Measurements from ENCODE around the gene CYBA.

The CYBA gene

DNA sequence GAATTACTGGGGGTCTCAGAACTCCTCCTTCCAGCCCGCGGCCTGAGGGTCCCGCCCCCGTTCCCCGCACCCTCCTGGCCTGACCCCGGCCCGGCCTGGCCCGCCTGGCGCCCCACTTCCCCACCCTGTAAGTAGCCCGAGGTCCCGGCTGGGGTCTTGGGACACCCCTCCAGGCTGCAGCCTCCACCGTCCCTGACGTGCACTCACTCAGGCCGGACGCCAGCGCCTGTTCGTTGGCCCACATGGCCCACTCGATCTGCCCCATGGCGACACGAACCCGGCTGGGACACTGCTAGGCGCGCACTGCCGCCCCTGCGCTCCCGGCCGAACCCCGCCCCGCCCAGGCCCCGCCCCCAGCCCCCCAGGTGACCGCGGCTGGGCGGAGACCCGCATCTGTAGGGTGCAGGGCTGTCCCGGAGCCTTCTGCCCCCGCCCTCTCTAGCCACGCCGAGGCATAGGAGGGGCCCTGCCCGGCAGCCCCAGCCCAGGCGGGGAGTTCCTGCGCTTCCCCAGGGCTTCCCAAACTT is at the start of gene CYBA:
CYBA (minus strand) TSS at position 305 of the 527 bp plus-strand sequence; CDS start at position 265, 40 bp downstream.
- peak; percentile 68 to 81 for DNase-seq (ENCODE audit: low read depth in 2 of 2)

DNA sequence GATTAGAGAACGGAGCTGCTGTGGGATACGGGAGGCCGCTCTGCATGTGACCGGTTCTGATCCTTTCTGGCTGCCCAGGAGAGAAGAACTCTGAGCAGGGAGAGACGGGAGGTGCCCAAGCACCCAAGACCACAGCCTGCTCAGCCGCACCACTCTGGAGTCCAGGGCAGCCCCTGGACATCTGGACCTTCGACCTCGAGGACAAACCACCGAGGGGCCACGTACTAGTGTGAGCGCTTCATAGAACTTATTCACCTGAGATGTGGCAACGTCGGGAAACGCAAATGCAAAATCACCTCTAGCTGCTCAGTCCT is 49.4 kb upstream of the CYBA start:
- DNase-seq (ENCODE audit: low read depth in 2 of 2), result no peak

DNA sequence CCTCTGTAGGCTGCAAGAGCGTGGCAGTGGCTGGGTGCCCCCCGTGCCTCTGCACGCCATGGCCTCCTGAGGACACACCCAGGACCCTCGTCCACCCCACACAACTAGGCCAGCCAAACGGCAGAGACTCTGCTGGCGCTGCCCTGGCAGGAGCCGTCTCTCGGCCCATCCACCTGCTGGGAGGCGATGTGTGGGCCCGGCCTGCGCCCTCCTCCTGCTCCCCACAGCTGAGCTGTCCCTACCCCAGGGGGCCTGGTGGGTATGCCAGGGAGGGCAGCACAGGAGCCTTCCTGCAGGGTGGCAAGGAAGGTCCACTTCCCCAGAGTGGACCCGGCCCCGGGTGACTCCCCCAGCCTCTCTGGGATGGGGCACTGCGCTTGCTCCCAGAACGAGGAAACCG is 48.3 kb upstream of the CYBA start:
- DNase-seq (ENCODE audit: low read depth in 2 of 2), result no peak

DNA sequence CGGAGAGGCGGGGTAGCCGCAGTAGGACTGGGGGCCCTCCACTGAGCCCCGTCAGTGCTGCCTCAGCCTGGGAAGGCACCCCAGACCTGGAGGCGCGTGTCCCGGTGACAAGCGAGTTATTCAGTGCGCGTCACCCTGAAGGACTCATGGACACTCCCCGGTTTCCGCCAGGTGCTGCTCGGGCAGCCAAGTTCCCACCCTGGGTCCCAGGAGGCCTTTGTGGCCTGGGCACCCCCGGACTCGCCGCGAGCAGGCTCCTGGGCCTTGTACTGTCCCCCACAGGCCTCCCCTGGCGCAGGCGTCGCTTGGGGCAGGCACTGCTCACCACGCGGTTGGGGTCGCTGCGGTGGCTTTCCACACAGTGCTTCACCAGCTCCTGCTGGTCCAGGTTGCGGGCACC is 47.8 kb upstream of the CYBA start:
- DNase-seq (ENCODE audit: low read depth in 2 of 2), result no peak

DNA sequence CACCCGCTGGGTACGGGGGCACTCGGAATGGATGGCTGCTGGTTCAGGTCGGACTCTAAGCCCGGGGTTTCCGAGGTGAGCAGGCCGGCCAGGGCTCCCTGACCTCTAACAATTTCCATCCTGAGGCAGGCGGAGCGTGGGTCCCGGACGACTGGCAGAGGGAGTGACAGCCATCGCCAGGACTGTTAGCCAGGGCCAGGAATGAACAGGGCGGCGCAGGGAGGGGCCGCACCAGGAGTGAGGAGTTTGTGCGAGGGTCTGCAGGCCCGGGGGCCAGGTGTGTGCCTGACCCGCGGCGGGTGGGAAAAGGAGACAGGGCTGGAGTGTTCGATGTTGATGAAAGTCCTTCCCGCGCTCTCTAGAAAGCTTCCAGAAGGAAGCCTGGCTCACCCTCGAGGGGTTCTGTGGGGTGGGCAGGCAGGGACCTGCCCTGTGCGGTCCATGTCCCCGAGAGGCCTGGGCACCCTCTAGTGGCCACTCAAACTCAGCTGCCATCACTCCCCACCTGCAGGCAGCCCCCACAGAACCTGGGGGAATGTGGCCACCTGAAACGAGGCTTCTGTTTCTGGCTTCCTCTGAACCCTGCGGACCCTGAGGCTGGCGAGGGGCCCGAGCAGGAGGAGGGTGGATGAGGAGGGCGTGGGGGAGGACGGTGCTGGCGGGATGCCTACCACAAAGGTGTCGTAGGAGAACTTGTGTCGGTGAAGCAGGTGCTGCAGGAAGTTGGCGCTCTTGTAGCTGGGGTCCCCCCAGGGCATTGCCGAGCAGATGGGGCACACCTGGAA is 47.2 kb upstream of the CYBA start:
- no peak for DNase-seq (ENCODE audit: low read depth in 2 of 2)

DNA sequence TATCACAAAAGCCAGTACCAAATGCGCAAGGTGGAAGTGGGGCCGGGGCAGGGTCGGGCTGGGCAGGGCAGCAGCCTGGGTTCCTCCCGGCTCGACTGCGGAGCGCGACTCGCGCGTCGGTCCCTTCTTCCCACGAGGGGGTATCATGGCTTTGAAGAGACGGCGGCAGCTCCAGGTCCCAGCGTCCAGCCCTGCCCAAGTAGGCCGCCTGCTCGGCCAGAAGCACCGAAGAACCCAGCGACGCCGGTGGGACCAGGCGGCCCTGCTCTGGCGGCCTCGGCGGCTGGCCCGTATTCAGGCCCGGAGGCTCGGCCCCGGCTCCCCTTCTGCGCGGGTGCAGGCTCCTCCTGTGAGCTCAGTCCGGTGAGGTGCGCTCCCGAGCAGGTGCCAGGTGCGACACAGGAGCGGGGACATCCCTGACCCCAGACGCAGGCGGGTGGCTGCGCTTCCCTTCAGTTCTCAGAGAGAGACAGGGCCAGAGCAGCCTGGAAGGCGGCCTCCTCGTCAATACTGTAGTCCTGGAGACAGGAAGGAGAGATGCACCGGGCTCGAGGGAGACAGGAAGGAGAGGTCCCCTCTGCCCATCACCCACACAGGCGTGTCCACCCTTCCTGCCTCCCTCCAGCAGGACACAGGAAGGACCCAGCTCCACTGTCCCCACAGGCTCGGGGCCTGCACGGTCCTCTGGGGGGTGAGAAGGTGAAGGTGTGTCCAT is 46.4 kb upstream of the CYBA start:
- DNase-seq (ENCODE audit: low read depth in 2 of 2), result no peak

DNA sequence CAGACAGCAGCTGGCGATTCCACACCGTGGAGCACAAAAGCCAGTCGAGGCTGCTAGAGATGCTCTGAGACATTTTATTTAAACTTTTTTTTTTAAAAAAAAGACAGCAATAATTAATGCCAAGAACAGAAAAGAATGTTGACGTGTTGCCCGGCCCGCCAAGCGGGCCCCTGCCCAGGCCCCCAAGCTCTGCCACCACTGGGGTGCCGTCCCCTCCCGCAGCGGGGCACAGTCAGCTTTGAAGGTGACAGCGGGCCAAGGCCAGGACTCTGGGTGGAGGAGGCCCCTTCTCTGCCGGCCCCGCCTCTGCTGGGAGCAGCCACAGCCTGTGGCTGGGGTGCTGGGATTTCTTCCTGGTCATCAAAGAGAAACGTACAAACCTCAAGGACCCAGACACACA is 45.6 kb upstream of the CYBA start:
- no peak for DNase-seq (ENCODE audit: low read depth in 2 of 2)

DNA sequence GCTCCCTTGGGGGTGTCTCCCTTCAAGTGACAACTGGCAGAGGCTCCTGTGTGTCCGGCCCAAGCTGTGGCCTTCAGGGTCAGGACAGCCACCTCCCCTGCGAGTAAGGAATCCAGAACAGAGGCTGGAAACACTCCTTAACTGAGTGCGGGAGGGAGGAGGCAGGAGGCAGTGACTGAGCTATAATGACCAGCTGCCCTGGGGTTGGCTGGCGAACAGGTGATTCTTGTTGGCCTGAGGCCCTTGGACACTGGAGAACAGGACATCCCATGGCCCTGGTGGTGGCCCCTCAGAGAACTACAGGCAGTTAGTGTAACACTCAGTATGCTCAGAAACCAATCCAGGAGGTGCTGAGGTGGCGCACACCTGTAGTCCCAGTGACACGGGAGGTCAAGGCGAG is 44.9 kb upstream of the CYBA start:
- DNase-seq (ENCODE audit: low read depth in 2 of 2), result no peak

DNA sequence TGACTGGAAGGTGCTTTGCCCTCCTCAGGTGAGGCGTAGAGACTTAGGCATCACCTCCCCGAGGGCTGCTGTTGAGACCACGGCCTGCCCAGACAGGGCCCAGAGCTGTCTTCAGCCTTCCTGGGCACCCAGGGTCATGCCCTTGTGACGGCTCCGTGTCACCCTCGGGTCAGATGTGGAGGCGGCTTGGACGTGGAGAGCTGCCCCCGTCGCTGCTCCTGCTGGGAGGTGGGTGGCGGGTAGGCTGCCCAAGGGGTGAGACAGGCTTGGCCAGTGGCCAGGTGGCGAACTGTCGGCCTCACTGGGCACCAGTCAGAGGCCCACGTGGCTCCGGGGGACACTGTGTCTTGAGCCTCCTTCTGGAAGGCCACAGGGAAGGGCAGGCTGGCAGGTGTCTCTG is 44.4 kb upstream of the CYBA start:
- DNase-seq (ENCODE audit: low read depth in 2 of 2), result no peak

DNA sequence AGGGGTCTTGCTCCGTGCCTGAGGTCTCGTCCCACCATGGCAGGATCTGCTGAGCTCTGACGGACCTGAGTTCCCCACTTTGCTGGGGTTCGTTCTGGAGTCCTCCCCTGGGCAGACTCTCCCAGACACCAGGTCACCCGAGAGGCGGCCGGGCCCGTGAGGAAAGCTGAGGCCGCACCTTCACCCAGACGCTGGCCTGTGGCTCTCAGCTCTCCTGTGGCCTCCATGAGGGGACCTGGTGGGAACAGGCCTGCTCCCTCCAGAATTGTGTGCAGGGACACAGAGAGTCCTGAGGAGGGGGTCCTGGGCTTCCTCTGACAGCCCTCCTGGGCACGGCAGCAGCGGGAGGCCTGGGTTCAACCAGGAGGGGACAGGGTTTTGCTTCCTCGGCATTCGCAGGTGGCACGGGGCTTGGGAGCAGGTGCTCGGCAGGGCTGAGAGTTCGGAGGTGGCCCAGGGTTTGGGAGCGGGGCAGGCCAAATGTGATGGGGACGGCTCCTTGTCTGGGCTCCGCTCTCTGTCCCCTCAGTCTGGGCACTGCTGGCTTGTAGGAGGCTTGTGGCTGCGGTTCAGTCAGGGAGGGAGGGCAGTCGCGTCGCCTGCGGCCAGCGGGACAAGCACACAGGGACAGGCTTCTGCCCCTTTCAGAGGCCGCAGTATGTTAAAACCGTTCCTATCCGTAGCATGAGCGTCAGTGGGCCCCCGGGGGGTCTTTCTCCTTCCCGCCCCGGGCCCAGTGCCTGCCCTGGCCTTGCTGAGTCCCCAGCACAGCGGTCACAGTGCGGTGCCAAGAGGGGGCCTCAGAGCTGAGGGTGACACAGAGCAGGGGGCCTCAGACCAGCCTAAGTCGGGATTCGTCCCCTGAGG is 43.6 kb upstream of the CYBA start:
- DNase-seq (ENCODE audit: low read depth in 2 of 2), result no peak

DNA sequence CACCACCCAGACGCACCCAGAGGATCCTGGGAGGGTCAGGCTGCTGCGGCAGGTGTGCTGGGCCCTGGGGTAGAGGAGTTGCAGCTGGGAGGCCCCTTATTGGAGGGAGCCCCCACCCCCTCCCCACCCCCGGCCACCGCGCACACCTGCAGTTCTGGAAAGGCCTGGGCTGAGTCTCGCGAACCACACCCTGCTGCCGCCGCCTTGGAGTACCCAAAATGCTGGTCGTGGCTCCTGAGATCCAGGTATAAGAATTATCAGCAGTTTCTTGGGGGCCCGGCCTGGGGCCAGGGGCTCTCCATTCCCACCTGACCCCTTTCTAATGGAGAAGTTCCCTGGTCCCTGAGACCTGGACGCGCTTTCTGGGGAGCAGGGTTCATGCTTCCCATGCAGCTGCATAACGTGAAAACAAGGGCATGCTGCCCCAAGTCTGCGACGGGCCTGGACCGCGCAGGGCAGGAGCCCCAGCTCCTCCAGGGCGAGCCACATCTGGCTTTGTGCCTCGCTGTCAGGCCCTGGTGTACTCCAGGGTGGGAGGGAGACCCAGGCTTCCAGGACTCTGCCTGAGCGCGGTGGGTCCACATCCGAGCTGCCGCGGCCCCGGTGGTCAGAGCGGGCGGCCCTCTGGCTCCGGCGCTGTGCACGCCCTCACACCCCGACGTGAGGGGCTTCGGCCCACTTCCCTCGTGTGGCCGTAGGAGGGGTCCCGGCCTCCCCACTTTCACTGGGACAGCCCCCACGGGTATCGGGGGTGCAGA is 42.7 kb upstream of the CYBA start:
- DNase-seq (ENCODE audit: low read depth in 2 of 2), result no peak

DNA sequence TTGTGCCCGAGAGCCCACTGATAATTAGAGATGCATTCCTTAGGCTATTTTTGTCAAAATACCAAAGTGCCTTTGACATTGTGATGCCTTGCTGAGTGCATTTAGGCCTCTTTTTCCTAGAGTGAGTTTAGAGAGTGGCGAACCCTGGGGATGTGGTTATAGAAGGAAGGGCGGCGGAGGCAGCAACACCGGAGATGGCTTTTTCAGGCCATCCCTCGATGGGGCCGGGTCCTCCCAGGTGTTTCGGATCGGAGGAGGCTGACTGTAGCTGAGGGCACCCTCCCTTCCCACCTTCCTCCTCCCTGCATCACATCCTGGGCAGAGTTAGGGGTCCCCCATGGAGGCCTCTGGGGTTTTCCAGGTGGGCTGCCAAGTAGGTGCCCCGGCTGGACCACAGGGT is 42.0 kb upstream of the CYBA start:
- DNase-seq (ENCODE audit: low read depth in 2 of 2), result no peak

DNA sequence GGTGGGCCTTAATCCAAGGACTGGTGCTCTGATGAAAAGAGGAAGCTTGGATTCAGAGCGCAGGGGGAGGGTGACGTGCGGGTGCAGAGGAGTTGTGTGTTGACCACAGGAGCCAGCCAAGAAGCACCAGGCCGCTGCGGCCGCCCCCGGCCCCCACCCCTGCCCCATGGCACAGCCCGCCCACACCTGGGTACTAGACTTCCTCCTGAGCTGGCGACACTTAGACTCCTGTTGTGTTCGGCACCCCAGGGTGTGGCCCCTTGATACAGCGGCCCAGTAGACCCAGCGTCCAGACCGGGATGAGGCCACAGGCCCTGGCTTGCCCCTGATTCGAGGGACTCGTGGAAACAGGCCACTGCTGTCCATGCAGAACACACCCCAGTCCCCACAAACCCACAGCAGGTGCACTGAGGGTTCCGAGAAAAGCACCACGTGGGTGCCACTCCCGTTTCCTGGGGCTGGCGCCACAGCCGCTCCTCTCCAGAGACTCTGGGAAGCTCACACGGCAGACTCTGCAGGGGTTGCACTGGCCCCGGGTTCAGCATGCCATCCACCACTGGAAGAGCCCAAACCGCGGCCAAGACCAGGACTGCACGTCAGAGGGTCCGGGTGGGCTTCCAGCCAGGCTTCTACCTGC is 41.2 kb upstream of the CYBA start:
- DNase-seq (ENCODE audit: low read depth in 2 of 2), result no peak

DNA sequence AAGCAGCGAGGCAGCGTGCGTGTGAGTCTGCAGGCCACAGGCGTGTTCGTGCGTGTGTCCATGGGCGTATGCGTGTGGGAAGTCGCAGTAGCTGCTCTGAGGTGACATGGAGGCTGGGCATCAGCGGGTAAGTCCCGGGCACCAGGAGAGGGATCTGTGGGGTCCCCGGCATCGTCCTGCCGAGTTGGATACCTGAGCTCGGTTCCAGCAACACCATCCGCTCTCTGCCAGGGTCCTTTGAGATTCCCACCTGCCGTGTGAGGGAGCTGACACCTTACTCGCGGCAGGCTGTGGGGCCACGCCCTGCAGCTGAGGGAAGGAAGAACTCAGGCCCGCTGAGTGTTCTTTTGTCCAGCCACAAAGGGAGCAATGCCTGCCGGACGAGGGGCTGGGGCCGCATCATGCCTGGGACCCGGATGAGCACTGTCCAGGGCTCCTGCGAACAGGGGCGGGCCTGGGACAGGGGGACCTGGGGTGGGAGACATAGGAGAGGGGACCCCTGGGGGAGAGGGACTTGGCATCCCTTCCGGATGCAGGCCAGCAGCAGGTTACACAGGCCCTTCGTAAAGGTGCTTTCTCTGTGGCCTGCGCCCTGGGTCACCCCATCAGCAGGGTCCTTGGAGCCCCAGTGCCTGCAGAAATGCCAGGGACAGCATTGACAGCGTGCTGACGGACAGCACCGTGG is 40.4 kb upstream of the CYBA start:
- no peak for DNase-seq (ENCODE audit: low read depth in 2 of 2)

DNA sequence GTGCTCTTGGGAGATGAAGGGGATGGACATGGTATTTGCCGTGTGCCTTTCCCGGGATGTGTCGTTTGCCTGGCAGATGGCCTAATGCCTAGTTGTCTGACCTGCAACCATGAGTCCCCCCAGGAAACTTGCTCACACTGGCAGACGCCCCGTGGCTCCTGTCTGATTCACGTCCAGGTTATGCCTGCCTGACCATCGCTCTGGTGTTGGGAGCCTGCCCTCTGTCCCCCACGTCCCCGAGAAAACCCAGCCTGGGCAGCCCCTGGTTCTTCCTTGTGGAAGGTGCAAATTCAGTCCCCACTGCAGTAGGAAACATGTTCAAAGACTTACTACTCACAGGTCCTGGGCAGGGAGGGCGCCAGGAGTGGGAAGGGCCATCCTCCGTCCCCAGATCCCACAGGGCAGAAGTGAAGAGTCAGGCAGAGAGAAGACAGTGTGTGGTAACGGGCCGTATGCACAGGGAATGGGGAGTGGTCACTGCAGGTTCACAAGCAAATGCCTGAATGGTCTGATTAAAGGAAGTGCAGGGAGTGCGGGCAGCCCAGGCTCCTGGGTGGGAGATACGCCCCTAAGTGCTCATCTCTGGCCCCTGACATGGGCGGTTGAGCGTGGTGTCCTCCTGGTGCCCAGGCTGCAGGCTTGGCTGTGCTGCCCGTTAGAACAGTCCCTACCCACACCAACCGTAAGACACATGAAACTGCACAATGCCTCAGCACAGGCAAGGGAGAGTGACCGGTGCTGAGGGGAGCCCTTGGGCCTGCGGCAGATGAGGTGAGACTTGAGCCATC is 39.7 kb upstream of the CYBA start:
- no peak for DNase-seq (ENCODE audit: low read depth in 2 of 2)

DNA sequence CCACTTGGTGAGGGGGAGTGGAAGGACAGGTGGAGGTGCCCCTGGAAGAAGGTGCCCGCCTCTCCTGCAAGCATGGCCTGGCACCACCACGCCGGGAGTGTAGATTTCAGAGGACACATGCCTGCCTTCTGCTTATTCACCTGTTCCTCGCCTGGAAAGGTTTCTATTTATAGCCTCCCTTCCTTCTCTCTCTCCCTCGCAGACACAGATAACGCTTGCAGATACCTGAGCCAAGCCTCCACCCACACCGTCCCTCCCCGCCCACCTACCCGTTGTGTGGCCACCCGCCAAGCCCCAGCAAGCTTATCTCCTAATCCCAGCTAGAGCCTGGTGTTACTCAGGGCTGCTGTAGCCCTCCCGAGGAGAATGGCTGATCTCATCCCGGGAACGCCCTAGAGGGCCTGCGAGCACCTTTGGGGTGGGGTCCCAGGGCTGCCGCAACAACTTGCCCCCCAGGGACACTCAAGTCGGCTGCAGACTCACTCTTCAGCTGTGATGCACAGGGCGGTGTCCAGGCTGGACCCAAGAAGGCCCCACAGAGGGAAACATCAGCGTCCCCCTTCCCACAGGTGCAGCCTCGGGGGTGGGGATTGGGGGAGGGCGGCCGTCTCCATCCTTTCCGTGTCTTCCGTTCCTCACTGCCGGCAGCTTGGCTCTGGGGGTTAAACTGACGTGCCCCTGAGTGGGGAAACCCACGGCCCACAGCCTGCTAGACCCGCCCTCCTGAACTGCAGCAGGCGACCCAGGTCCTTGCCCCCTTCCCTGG is 37.3 kb upstream of the CYBA start:
- no peak for DNase-seq (ENCODE audit: low read depth in 2 of 2)

DNA sequence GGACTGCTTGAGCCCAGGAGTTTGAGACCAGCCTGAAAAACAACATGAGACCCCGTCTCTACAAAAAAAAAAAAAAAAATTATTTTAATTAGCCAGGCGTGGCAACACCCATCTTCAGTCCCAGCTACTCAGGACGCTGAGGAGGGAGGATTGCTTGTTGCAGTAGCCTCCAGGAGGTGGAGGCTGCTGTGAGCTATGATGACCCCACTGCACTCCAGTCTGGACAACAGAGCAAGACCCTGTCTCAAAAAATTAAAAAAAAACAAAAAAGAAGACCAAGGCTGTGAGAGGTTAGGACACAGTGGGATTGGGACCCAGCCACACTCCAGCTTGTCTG is 36.8 kb upstream of the CYBA start:
- DNase-seq (ENCODE audit: low read depth in 2 of 2), result no peak

DNA sequence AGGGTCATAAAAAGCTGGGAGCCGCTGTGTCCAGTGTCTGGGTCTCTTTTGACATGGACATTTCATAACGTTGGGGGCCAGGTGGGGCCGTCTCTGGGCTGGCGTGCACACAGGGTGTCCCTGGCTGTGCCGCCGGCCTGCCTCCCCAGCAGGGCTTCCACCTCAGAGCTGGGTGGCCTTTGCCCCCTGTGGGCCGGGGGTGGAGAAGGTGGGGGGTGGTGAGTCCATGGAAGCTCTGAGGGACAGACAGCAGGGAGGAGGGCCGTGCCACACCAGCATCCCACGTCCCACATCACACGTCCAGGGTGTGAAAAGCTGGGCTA is 36.4 kb upstream of the CYBA start:
- DNase-seq (ENCODE audit: low read depth in 2 of 2), result no peak

Data from stimulated activated CD4-positive, alpha-beta T cell treated with anti-CD3 and anti-CD28 coated beads, Interleukin-12 subunit alpha, Interleukin-12 subunit beta, amount 100 ng/mL, for 24 hours (primary cell).